ENCODE results near the gene BRWD1.
"Not testable (repeated sequence)": the region's sequence is repeated elsewhere in the genome, so short reads cannot be mapped to it uniquely, and the experiment has no call there.

BRWD1 gene

DNA sequence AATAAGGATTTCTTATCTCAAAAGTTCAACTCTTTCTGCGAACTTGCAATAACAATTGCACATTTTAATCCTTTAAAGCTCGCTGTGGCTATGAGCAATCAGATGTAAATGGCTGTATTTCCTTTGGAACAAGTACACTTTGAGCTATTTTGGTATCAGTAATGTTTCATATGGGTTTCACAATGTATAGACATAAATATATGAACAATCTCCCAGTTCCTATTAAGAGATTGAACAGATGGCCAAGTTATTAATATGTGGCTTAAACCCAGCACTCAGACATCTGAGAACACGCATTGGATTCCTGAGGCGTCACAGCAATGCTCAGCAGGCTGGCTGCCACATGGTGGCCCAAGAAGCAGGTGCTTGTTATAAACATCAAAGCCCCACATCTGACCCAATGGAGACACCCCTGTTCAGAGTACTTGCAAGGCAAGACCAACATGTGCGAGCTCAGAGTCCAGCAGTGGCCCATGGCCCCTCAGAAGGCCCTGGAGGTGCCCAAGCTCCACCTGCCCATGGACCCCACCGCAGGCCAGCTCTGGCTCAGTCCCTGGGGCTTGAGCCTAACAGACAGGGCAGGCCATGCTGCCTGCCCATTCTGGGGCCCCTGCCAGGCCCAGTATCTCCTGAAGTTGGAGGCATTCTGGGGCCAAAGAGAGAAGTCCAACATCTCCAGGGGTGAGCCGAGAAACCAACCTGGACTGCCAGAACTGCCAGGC, 153.9 kb downstream of the BRWD1 start:
- no peaks in the 10 kb centered on the region for H3K4me1 ChIP-seq
- no peaks in the 10 kb centered on the region for H3K27me3 ChIP-seq
- TF ChIP-seq, protein P1, sequence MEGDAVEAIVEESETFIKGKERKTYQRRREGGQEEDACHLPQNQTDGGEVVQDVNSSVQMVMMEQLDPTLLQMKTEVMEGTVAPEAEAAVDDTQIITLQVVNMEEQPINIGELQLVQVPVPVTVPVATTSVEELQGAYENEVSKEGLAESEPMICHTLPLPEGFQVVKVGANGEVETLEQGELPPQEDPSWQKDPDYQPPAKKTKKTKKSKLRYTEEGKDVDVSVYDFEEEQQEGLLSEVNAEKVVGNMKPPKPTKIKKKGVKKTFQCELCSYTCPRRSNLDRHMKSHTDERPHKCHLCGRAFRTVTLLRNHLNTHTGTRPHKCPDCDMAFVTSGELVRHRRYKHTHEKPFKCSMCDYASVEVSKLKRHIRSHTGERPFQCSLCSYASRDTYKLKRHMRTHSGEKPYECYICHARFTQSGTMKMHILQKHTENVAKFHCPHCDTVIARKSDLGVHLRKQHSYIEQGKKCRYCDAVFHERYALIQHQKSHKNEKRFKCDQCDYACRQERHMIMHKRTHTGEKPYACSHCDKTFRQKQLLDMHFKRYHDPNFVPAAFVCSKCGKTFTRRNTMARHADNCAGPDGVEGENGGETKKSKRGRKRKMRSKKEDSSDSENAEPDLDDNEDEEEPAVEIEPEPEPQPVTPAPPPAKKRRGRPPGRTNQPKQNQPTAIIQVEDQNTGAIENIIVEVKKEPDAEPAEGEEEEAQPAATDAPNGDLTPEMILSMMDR (IDR thresholded peaks at IDR 0.05; ENCODE audit: low read depth, low read length), result no peak
- no peaks in the 10 kb centered on the region for H3K9me3 ChIP-seq
- H3K4me3 ChIP-seq (ENCODE audit: low read depth, low read length), result no peak overlapping the region
- H3K36me3 ChIP-seq, result no peaks in the 10 kb centered on the region
- no peak for DNase-seq

DNA sequence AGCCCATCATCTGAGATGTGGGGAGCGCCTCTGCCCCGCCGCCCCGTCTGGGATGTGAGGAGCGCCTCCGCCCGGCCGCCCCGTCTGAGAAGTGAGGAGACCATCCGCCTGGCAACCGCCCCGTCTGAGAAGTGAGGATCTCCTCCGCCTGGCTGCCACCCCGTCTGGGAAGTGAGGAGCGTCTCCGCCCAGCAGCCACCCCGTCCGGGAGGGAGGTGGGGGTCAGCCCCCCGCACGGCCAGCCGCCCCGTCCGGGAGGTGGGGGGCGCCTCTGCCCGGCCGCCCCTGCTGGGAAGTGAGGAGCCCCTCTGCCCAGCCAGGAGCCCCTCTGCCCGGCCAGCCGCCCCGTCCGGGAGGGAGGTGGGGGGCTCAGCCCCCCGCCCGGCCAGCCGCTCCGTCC, 156.2 kb downstream of the BRWD1 start:
- H3K9me3 ChIP-seq; H3K27me3 ChIP-seq; H3K4me3 ChIP-seq (ENCODE audit: low read depth, low read length): not testable (repeated sequence)

DNA sequence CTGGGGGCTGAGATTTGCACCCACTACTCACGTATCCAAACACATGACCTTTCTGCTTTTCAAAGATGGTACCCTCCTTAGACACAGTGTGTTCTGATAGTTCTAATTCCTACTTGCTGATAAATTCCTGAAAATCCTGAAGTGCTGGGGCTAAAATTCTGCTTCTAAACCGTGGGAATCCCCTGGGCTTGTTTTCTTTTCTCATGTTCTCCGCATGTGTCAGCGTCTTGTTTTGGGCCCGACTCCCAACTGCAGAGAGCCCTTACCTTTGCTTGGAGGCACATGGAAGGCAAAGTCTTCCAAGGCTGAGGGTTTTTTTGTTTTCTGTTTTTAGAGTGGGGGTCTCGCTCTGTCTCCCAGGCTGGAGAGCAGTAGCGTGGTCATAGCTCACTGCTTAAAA, 157.4 kb downstream of the BRWD1 start:
- no peaks in the 10 kb centered on the region for H3K27me3 ChIP-seq
- no peak for DNase-seq
- H3K36me3 ChIP-seq, result no peaks in the 10 kb centered on the region
- no peak overlapping the region for H3K4me3 ChIP-seq (ENCODE audit: low read depth, low read length)
- no peaks in the 10 kb centered on the region for H3K9me3 ChIP-seq
- TF ChIP-seq, protein P1 (IDR thresholded peaks at IDR 0.05; ENCODE audit: low read depth, low read length), result no peak
- no peaks in the 10 kb centered on the region for H3K4me1 ChIP-seq

More for the DNA sequence above, 156.2 kb downstream of the BRWD1 start:
- H3K4me1 ChIP-seq, H3K36me3 ChIP-seq, DNase-seq: not testable (repeated sequence)

DNA sequence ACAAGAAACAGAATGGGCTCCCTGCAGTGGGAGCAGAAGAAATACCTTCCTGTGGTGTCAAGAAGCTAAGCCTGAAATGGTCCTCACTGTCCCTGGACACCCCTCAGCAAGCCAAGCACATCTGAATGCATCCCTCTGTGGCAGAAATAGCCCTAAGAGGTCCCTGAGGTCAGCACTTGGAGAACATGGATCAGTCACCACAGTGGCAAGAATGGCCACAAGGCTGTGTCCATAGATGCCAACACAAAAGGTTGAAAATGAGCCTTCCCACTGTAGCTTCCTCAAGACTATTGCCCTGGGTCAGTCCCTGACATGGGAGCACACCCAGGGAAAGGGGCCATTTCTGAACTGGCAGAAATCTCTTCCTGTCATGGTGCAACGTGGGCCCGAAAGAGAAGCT, 157.9 kb downstream of the BRWD1 start:
- Histone ChIP-seq H3K4me1 (no peaks in the 10 kb centered on the region), H3K36me3 (no peaks in the 10 kb centered on the region), H3K27me3 (no peaks in the 10 kb centered on the region), H3K4me3 (ENCODE audit: low read depth, low read length) (no peak overlapping the region), H3K9me3 (no peaks in the 10 kb centered on the region)
- no peak for DNase-seq
- TF ChIP-seq, protein P1 (IDR thresholded peaks at IDR 0.05; ENCODE audit: low read depth, low read length), result no peak

DNA sequence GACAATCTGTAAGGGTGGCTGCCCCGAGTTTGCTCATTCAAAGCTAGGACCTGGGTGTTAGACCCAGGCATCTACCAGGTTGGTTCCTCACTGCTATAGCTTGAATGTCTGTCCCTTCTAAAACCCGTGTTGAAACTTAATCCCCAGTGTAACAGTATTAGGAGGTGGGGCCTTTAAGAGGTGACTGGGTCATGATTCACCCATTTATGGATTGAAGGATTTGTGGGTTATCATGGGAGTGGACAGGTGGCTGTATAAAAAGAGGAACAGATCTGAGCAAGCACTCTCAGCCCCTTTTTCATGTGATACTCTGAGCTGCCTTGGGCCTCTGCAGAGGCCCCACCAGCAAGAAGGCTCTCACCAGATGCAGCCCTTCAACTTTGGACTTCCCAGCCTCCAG, 159.6 kb downstream of the BRWD1 start:
- no peaks in the 10 kb centered on the region for H3K4me1 ChIP-seq
- TF ChIP-seq, protein P1 (IDR thresholded peaks at IDR 0.05; ENCODE audit: low read depth, low read length), result no peak
- H3K4me3 ChIP-seq (ENCODE audit: low read depth, low read length), result no peak overlapping the region
- DNase-seq, result no peak
- H3K36me3 ChIP-seq, result no peaks in the 10 kb centered on the region
- H3K27me3 ChIP-seq, result no peaks in the 10 kb centered on the region; the same call in 1 of the 2 replicates
- H3K9me3 ChIP-seq, result no peaks in the 10 kb centered on the region

DNA sequence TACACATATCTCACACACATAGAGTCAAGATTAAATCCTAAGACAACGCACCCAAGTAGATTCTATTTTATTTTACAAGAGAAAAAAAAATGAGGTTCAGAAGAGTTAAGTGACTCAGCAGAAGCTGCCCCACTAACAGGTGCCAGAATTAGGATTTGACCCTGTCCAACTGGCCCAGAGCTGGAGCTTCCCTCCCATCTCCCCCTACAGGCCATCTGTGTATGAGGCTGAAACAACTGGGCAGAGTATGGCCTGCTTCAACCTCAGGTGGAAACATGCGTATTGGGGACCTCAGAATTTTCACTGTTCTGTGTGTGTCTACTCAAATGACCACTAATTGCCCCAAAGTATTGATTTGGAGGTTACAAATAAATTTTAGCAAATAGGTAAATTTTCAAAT, 160.1 kb downstream of the BRWD1 start:
- Histone ChIP-seq H3K4me1 (no peaks in the 10 kb centered on the region), H3K36me3 (no peaks in the 10 kb centered on the region), H3K27me3 (peaks cover 1% of the 10 kb centered on the region), H3K4me3 (ENCODE audit: low read depth, low read length) (no peak overlapping the region), H3K9me3 (no peaks in the 10 kb centered on the region)
- no peak for DNase-seq
- TF ChIP-seq, protein P1 (IDR thresholded peaks at IDR 0.05; ENCODE audit: low read depth, low read length), result peak; percentile 56
